Measurements from ENCODE around the gene MYADM.
"Not testable (repeated sequence)": the region's sequence is repeated elsewhere in the genome, so short reads cannot be mapped to it uniquely, and the experiment has no call there.

Gene MYADM

GRCh38 chr19:53868892-53869804 lies 1.5 kb downstream of the MYADM start:
- peak; percentile 73 for DNase-seq (ENCODE audit: low read depth)

- not testable (repeated sequence) for DNase-seq (ENCODE audit: low read depth)
These were observed 2.3 kb downstream of the MYADM start for GRCh38 chr19:53869805-53870484.

- no peak for DNase-seq (ENCODE audit: low read depth)
These were observed 2.8 kb downstream of the MYADM start for GRCh38 chr19:53870485-53870844.

GRCh38 chr19:53871454-53871853 lies 3.8 kb downstream of the MYADM start:
- DNase-seq (ENCODE audit: low read depth), result no peak

GRCh38 chr19:53872762-53873161 lies 5.1 kb downstream of the MYADM start:
- no peak for DNase-seq (ENCODE audit: low read depth)

- DNase-seq (ENCODE audit: low read depth), result no peak
These were observed 6.3 kb downstream of the MYADM start for GRCh38 chr19:53873773-53874605.

GRCh38 chr19:53874606-53874990 lies 6.9 kb downstream of the MYADM start:
- DNase-seq (ENCODE audit: low read depth), result no peak

- no peak for DNase-seq (ENCODE audit: low read depth)
These were observed 8.1 kb downstream of the MYADM start for GRCh38 chr19:53875602-53876325.

- no peak for DNase-seq (ENCODE audit: low read depth)
These were observed 9.1 kb downstream of the MYADM start for GRCh38 chr19:53876651-53877224.

- no peak for DNase-seq (ENCODE audit: low read depth)
These were observed 9.7 kb downstream of the MYADM start for GRCh38 chr19:53877361-53877766.

GRCh38 chr19:53878776-53879139 lies 11.1 kb downstream of the MYADM start:
- DNase-seq (ENCODE audit: low read depth), result no peak

GRCh38 chr19:53879140-53880081 lies 11.7 kb downstream of the MYADM start:
- DNase-seq (ENCODE audit: low read depth), result peak; percentile 76

- DNase-seq (ENCODE audit: low read depth), result no peak
These were observed 13.2 kb downstream of the MYADM start for GRCh38 chr19:53880711-53881481.

- DNase-seq (ENCODE audit: low read depth), result no peak
These were observed 14.1 kb downstream of the MYADM start, which contains the start of gene PRKCG for GRCh38 chr19:53881482-53882390. PRKCG (plus strand) TSS chr19:53882197; CDS start chr19:53882495, 298 bp downstream.

- no peak for DNase-seq (ENCODE audit: low read depth)
These were observed 14.8 kb downstream of the MYADM start for GRCh38 chr19:53882391-53883050.

- no peak for DNase-seq (ENCODE audit: low read depth)
These were observed 15.6 kb downstream of the MYADM start for GRCh38 chr19:53883231-53883661.

- no peak for DNase-seq (ENCODE audit: low read depth)
These were observed 16.1 kb downstream of the MYADM start for GRCh38 chr19:53883741-53884140.

GRCh38 chr19:53884256-53884655 lies 16.6 kb downstream of the MYADM start:
- no peak for DNase-seq (ENCODE audit: low read depth)

Measured in stromal cell of bone marrow (primary cell).